Naive thymus-derived CD4-positive, alpha-beta T cell (primary cell): ENCODE data around the gene DCAF8L2. TPM values are rescaled to one million over a fixed set of nuclear protein-coding genes. Genes with fewer than 3 reads are reported as not detected.

Source experiments
- ATAC-seq: fragments of 150-1000 bp; cut with Tn5 transposase; 2 replicates; pipeline ENCODE4 v1.10.0; 2021; ENCODE audit warnings: mild to moderate bottlenecking, moderate library complexity
- CTCF ChIA-PET: fragments of 350-600 bp; sonication (Branson Sonifier 250); formaldehyde crosslinking; loops from one replicate; lab custom pipeline; 2021; ENCODE audit warnings: antibody characterized with exemption; lab: Charles Lee
- POLR2A ChIA-PET: fragments of 350-600 bp; sonication (Branson Sonifier 250); formaldehyde crosslinking; loops from one replicate; lab custom pipeline; 2021; ENCODE audit warnings: antibody characterized with exemption, inconsistent platforms; lab: Charles Lee
- DNase-seq, 9 donors: peaks; one replicate each; pipeline versions ENCODE4 v3.0.0 to v3.0.0-alpha.2; 2020 to 2022; ENCODE audit warnings: mixed read lengths in 1 of 9
- H3K27ac ChIP-seq: one replicate; pipeline ENCODE4 v1.7.0; 2013; ENCODE audit warnings: mild to moderate bottlenecking, low read depth, low read length, moderate library complexity
- H3K27me3 ChIP-seq, 2 donors: one replicate each; pipeline ENCODE4 v1.7.0; 2013; ENCODE audit warnings: low read length in 2 of 2, mild to moderate bottlenecking in 2 of 2, moderate library complexity in 2 of 2; ENCODE audit not compliant: control insufficient read depth in 2 of 2, insufficient read depth in 2 of 2
- H3K36me3 ChIP-seq, 3 experiments: 1 replicate in 2 of 3; 2 replicates in 1 of 3; pipeline ENCODE4 v1.7.0; 2013; ENCODE audit warnings: low read length in 3 of 3, mild to moderate bottlenecking in 3 of 3, moderate library complexity in 1 of 3; ENCODE audit not compliant: insufficient read depth in 3 of 3, control insufficient read depth in 2 of 3
- H3K4me1 ChIP-seq, 2 donors: one replicate each; pipeline ENCODE4 v1.7.0; 2013; ENCODE audit warnings: low read length in 2 of 2, mild to moderate bottlenecking in 2 of 2, moderate library complexity in 1 of 2; ENCODE audit not compliant: control insufficient read depth in 2 of 2, insufficient read depth in 2 of 2
- H3K4me3 ChIP-seq: 2 replicates; pipeline ENCODE4 v1.7.0; 2013; ENCODE audit warnings: mild to moderate bottlenecking, low read length
- H3K9me3 ChIP-seq, 3 experiments: 1 replicate in 2 of 3; 2 replicates in 1 of 3; pipeline ENCODE4 v1.7.0; 2013; ENCODE audit warnings: low read length in 3 of 3; ENCODE audit not compliant: control insufficient read depth in 2 of 3
- H3K27ac Mint-ChIP-seq, 9 donors: one replicate each; pipeline ENCODE4 v1.8.0; 2020 to 2022; ENCODE audit warnings: mixed read lengths in 9 of 9, mild to moderate bottlenecking in 8 of 9, moderate library complexity in 5 of 9, inconsistent platforms in 2 of 9
- H3K27me3 Mint-ChIP-seq, 5 donors: one replicate each; pipeline ENCODE4 v1.8.0; 2021 to 2022; ENCODE audit warnings: mixed read lengths in 5 of 5, mild to moderate bottlenecking in 1 of 5
- H3K36me3 Mint-ChIP-seq, 5 donors: one replicate each; pipeline ENCODE4 v1.8.0; 2020 to 2022; ENCODE audit warnings: mixed read lengths in 5 of 5, mild to moderate bottlenecking in 3 of 5, inconsistent platforms in 1 of 5
- H3K4me1 Mint-ChIP-seq, 7 donors: one replicate each; pipeline ENCODE4 v1.8.0; 2020 to 2022; ENCODE audit warnings: mixed read lengths in 7 of 7, mild to moderate bottlenecking in 3 of 7, inconsistent platforms in 1 of 7
- H3K4me3 Mint-ChIP-seq, 10 donors: one replicate each; pipeline ENCODE4 v1.8.0; 2020 to 2022; ENCODE audit warnings: mild to moderate bottlenecking in 10 of 10, mixed read lengths in 10 of 10, moderate library complexity in 6 of 10, inconsistent platforms in 2 of 10
- H3K9me3 Mint-ChIP-seq, 11 donors: one replicate each; pipeline ENCODE4 v1.8.0; 2020 to 2022; ENCODE audit warnings: mixed read lengths in 11 of 11, mild to moderate bottlenecking in 4 of 11, inconsistent platforms in 1 of 11, moderate library complexity in 1 of 11
- intact Hi-C, 2 donors: fragments of 100-400 bp; cut with micrococcal nuclease; formaldehyde crosslinking; loops; one replicate each; pipeline ENCODE4 v1.15.1; 2023
- polyA plus RNA-seq, 2 donors: library from polyadenylated mRNA; unstranded; fragments of 300-500 nt; fragmentation: Illumina TruSeq; gene quantifications; one replicate each; pipeline ENCODE4 v1.2.3, GENCODE V29; 2021
- total RNA-seq, 6 experiments: library from RNA in 5 of 6; stranded (reverse) in 5 of 6; gene quantifications; 1 replicate in 5 of 6; 2 replicates in 1 of 6; pipeline ENCODE4 v1.2.3 and lab custom pipeline; 2021 to 2026

The DCAF8L2 gene
- total and polyA plus RNA-seq, 7 experiments from 2014 or later: not detected

GRCh38 chrX:27796640-27797257, 206.6 kb downstream of the DCAF8L2 start:
- H3K27me3 ChIP-seq: no peaks in the 10 kb centered on the region
- Mint-ChIP-seq H3K4me1 (no peaks in the 10 kb centered on the region), H3K27ac (no peak overlapping the region), H3K36me3 (no peaks in the 10 kb centered on the region), H3K4me3 (no peak overlapping the region), H3K27me3 (no peaks in the 10 kb centered on the region), H3K9me3 (no peaks in the 10 kb centered on the region)
- H3K9me3 ChIP-seq: no peaks in the 10 kb centered on the region
- no peaks in the 10 kb centered on the region for H3K4me1 ChIP-seq
- no peak for DNase-seq
- intact Hi-C loops: no loop called here
- ATAC-seq: no peak
- no peak overlapping the region for H3K4me3 ChIP-seq
- POLR2A ChIA-PET: no interaction called here
- CTCF ChIA-PET: no interaction called here
- H3K27ac ChIP-seq: no peak overlapping the region
- no peaks in the 10 kb centered on the region for H3K36me3 ChIP-seq

- CTCF ChIA-PET: no interaction called here
- H3K4me3 Mint-ChIP-seq: no peak overlapping the region
- no peaks in the 10 kb centered on the region for H3K36me3 Mint-ChIP-seq
- no peak overlapping the region for H3K27ac Mint-ChIP-seq
- Histone ChIP-seq H3K27ac (no peak overlapping the region), H3K27me3 (no peaks in the 10 kb centered on the region), H3K36me3 (no peaks in the 10 kb centered on the region), H3K4me3 (no peak overlapping the region), H3K4me1 (no peaks in the 10 kb centered on the region), H3K9me3 (no peaks in the 10 kb centered on the region)
- intact Hi-C loops: no loop called here
- DNase-seq (no peak), ATAC-seq (no peak)
- H3K9me3 Mint-ChIP-seq: peaks cover 0 to 4% (median 0%) of the 10 kb centered on the region in 11 donors
- no peaks in the 10 kb centered on the region for H3K27me3 Mint-ChIP-seq
- POLR2A ChIA-PET: no interaction called here
- no peaks in the 10 kb centered on the region for H3K4me1 Mint-ChIP-seq
These were observed 207.4 kb downstream of the DCAF8L2 start for GRCh38 chrX:27797575-27797974.

Other genes with a start within 250 kb of the DCAF8L2 start
- gene PPP4R3C, start 127.0 kb upstream of the DCAF8L2 start, total RNA-seq: not detected
- not detected for gene PPP4R3C, start 127.0 kb upstream of the DCAF8L2 start, polyA plus RNA-seq
- gene MAGEB10, start 217.6 kb downstream of the DCAF8L2 start, total RNA-seq: not detected
- not detected for gene MAGEB10, start 217.6 kb downstream of the DCAF8L2 start, polyA plus RNA-seq